Mucosa of descending colon (tissue), 3 donors: ENCODE data around the gene ERVK3-1. TPM values are rescaled to one million over a fixed set of nuclear protein-coding genes. Genes with fewer than 3 reads are reported as not detected.
A peak's percentile ranks its signal among the peaks of the same experiment; 100 is the strongest.

Source experiments
- ATAC-seq: fragments of 200-7000 bp; cut with Tn5 transposase; one replicate; pipeline ENCODE4 v1.9.1; 2020; ENCODE audit warnings: mild to moderate bottlenecking, moderate library complexity
- DNase-seq, 3 donors: peaks; one replicate each; pipeline ENCODE4 v3.0.0-alpha.2; 2020
- H3K36me3 ChIP-seq: fragments of 200-600 bp; one replicate; pipeline ENCODE4 v1.8.0; 2021; ENCODE audit warnings: low read depth, mild to moderate bottlenecking
- H3K4me1 ChIP-seq: fragments of 200-600 bp; one replicate; pipeline ENCODE4 v1.8.0; 2021; ENCODE audit warnings: low read depth, mild to moderate bottlenecking
- H3K4me3 ChIP-seq: fragments of 200-600 bp; one replicate; pipeline ENCODE4 v1.8.0; 2021; ENCODE audit warnings: mild to moderate bottlenecking
- H3K9me3 ChIP-seq: fragments of 200-600 bp; one replicate; pipeline ENCODE4 v1.8.0; 2021; ENCODE audit warnings: mild to moderate bottlenecking
- CTCF ChIP-seq: fragments of 200-600 bp; IDR thresholded peaks from one replicate; pipeline ENCODE4 v1.8.0; 2022; ENCODE audit warnings: antibody characterized with exemption, mild to moderate bottlenecking
- intact Hi-C, 2 donors: fragments of 100-400 bp; cut with DNase I in 1 of 2; cut with micrococcal nuclease in 1 of 2; formaldehyde crosslinking; loops; one replicate each; pipeline versions ENCODE4 v1.11.0 to v1.11.1; 2022; cut with DNase I, micrococcal nuclease
- total RNA-seq, 3 donors: library from RNA; stranded (reverse); fragmentation: NEBNext Ultra II Directional in 2 of 3; extraction: Animal tissue kit (Norgen Biotek cat#: 25700) in 2 of 3; gene quantifications; one replicate each; pipeline versions ENCODE4 v1.2.1 to v1.2.4, GENCODE V29; 2021 to 2023
- donor health status: DM: no; HTN: no; CAD: no; lungs with moderate emphysema.
- donor health status: DM: no; HTN: no; CAD: no.
- donor health status: DM: no; HTN: yes; CAD: no.

Gene ERVK3-1
- total RNA-seq, 3 donors from 2014 or later = 25.0 to 31.7 (median 30.0) TPM

GRCh38 chr19:58318297-58318696, 13.1 kb downstream of the ERVK3-1 start:
- Histone ChIP-seq H3K9me3 (no peaks in the 10 kb centered on the region), H3K36me3 (no peaks in the 10 kb centered on the region), H3K4me1 (no peaks in the 10 kb centered on the region), H3K4me3 (no peak overlapping the region)
- DNase-seq (no peak), ATAC-seq (no peak)
- intact Hi-C loops = no loop called here
- no peak for TF ChIP-seq CTCF

GRCh38 chr19:58319241-58319640, 14.1 kb downstream of the ERVK3-1 start:
- Histone ChIP-seq H3K4me1 (no peaks in the 10 kb centered on the region), H3K9me3 (no peaks in the 10 kb centered on the region), H3K4me3 (no peak overlapping the region), H3K36me3 (no peaks in the 10 kb centered on the region)
- no peak for TF ChIP-seq CTCF
- ATAC-seq (no peak), DNase-seq (no peak)
- intact Hi-C loops = no loop called here

- no peak for ATAC-seq
- intact Hi-C loops = no loop called here
Measured at GRCh38 chr19:58325311-58326022, 20.3 kb downstream of the ERVK3-1 start.

GRCh38 chr19:58326501-58326913, 21.3 kb downstream of the ERVK3-1 start:
- TF ChIP-seq CTCF = no peak
- no peak for DNase-seq
- intact Hi-C loops = no loop called here
- Histone ChIP-seq H3K4me3 (peak overlapping the region; percentile 46), H3K4me1 (peaks cover 19% of the 10 kb centered on the region), H3K9me3 (no peaks in the 10 kb centered on the region), H3K36me3 (no peaks in the 10 kb centered on the region)
- ATAC-seq = peak; percentile 16

More at GRCh38 chr19:58325311-58326022, 20.3 kb downstream of the ERVK3-1 start:
- no peak for DNase-seq
- Histone ChIP-seq H3K4me3 (no peak overlapping the region), H3K4me1 (peaks cover 19% of the 10 kb centered on the region), H3K36me3 (no peaks in the 10 kb centered on the region), H3K9me3 (no peaks in the 10 kb centered on the region)
- no peak for TF ChIP-seq CTCF

GRCh38 chr19:58326914-58327726, 21.9 kb downstream of the ERVK3-1 start, which contains the start of gene ZSCAN22:
ZSCAN22 (plus strand) TSS chr19:58326994; CDS start chr19:58334803, 7,809 bp downstream.
- no peak for TF ChIP-seq CTCF
- DNase-seq = peak; percentile 97 to 99 (median 98)
- peak; percentile 97 for ATAC-seq
- Histone ChIP-seq H3K4me1 (peaks cover 19% of the 10 kb centered on the region), H3K4me3 (peak within 1 kb of the TSS; percentile 46), H3K9me3 (no peaks in the 10 kb centered on the region), H3K36me3 (no peaks in the 10 kb centered on the region)
- intact Hi-C loops = no loop called here
